HUDEP-2 (cell line): ENCODE results near the gene NGF.

Experiments
- DNase-seq, 76 experiments: peaks; one replicate each; lab custom pipeline; 2025; ENCODE audit not compliant: unreplicated experiment in 76 of 76; lab: John Stamatoyannopoulos, UW

The NGF gene

DNA sequence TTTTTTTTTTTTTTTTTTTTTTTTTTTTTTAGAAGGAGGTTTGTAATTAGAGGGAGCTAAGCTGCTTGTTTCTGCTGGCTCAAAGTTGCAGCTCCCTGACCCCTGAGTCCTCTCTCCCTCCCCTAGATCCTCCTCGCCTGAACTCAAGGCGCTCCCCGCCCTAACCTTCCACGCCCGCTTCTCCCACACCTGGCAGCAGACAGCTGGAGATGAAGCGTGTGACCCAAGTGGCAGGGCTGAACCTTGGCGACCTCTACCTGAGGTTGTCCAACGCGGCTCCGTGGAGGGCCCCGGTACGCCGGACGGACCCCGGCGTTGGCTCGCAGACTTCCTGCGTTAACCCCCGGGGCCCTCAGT is 795 bp downstream of the NGF start:
- DNase-seq, result no peak

DNA sequence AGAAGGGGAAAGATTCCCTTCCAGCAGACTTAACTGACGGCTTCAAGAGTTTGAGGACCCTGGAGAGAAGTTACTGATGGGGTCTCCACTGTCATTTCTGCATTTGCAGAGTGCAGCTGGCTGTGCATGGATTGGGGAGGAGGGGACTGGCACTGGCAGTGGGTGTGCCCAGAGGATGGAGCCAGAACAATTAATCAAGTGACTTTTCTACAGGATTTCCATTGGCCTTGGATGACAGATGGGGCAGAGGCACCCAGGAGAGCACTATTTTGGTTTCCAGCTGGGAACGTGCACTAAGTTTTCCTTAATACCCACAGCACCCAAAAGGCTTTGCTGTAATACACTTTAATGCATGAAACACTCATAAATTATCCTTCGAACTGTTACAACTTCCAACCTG is 1.3 kb downstream of the NGF start:
- DNase-seq, result no peak

DNA sequence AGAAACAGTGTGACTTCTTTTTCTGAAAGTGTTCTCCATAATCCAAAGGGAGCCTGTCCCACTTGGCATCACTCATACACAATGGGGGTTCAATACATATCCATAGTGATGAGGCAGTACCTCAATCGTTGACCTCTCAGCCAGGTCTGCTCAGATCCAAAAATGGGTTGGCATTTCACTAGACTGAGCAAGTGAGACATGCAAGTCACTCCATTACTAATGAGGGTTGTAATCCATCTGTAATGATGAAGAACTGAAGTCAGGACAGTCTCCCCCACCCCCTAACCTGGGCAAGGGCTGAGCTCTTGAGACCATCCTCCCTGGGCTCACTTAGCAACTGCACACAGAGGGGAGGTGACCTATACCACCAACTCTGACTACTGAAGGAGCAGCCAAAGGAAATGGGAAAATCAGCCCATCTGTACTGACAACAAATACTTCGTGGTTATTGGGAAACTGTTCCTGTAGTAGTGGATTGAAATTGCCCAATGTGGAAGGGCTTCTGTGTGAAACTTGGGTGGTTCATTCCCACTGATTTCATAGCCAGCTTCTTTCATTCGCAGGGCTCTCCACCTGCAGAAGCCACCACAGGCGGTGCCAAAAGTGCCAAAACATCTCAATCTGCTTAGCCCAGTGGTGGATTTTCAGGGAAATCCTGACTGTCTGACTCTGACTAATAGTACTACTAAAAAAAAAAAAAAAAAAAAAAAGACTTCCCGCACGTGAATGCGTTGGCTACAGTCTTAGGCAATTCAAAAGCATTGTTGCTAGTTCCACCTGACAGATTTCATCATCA is 5.0 kb downstream of the NGF start:
- no peak for DNase-seq

DNA sequence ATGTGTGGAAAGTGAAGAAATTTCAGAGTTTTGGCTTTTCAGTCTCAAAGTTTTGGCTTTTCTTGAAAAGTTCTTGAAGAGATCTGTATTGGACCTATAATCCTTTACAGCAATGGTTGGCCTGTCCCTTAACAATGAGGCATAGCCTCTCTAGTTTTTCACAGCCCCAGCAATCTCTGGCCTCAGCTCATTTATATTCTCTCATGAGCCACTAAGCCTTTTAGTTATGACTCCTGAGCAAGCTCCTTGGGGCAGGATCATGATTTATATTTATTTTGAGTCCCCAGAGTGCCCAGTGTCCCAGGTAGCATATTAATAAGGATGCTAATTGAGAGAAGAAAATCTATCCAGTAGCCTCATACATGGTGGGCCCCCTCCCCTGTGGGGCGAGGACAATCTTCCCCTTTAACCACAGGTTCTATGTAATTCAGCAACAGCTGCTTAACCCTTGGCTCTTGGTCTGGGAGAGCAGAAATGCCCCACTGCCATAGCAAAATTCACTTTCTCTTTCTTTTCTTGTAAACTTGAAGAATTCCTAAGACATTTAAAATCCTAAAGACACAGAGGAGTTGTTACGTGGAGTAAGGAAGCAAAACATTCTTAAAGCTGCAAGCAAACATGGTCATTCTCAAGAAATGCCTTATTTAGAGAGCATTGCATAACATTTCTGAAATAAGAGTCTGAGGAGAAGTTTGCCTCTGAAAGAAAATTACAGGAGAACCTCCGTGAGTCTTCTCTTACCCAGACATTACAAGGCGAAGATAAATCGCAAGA is 6.3 kb downstream of the NGF start:
- DNase-seq, result no peak

DNA sequence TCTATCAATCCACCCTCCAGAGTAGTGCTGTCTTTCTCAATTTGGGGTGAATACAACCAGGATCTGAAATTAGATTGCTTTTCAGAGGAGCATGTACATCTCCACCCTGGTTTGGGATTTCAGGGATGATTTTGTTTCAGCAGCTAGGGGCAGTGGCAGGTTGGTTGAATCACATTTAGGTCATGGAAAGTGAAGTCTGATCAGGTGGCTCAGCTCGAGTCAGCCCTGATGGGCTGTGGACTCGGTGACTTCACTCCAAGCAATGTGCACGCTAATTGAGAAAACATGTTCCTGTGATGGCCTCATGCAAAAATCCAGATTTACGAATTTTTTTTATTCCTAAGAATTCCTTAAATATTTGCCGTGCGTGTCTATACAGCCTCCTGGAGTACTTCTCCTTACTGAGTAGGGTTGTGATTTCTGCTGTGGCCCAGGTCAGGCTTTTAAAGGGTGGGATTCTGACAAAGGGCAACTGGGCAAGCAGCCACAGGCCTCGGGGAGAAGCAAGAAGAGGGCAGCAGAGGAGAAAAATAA is 7.5 kb downstream of the NGF start:
- DNase-seq, result no peak

DNA sequence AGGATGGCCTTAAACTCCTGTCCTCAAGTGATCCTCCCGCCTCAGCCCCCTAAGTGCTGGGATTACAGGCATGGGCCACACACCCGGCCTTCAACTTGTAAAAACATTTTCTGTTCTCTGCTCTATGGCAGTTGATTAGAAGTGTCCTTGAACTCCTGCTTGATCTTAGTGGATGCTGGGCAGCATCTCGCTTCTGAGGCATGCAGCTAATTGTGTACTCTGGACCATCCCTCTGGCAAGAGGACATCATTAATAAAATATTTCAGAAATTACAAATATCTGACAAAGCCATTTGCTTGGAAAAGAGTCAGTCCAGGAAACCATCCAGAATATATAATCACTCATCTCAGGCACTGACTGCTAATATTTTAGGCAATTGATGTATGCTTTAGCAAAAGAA is 8.1 kb downstream of the NGF start:
- DNase-seq, result no peak

DNA sequence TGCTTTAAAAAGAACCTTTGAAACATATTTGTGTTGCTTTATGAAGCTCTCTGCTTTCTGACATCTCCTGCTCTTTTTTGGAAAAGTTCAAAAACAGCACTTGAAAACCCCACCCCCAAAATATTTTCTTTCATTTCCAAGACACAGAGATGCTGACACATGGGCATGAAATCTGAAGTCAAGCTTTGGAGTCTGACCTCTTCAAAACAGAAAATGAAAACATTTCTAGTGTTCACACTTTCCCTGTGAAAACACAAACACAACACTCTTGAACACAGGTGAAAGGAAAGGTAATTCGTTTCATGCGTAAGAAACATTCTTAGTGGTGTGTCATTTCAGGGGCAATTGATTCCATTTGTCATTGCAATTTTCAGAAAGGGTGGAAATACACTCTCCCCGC is 10.8 kb downstream of the NGF start:
- no peak for DNase-seq

DNA sequence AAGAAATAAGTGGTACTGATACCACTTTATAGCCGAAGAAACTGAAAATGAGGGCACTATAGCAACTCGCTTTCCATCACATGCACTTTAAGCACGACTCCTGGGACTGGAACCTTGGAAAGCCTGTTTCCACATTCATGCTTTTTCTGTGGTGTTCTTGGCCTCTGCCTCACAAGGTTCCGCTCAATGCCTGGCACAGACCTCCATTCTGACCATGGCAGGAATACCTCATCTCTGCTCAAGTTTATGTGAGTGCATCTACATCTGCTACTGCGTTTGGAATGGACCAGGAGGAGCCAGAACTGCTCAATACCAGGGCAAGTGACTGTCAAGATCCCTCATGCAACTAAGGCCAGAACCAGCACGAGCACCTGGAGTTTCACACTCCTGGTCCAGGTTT is 11.6 kb downstream of the NGF start:
- no peak for DNase-seq

DNA sequence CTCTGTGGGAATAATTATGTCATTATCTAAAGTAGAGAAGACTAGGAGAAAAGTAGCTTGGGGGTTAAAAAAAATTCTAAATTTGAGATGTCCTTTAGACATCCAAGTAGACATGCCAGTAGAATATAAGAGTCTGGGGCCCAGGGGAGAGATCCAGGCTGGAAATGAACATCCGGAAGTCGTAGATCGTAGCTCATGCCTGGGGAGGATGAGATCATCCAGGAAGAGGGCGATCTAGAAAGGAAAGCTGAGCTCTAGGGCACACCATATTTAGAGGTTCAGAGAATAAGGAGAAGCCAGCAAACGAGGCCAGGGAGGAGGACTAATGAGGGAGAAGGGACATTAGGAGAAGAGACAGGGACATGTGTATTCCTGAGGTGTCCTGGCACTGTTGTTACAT is 12.2 kb downstream of the NGF start:
- no peak for DNase-seq

DNA sequence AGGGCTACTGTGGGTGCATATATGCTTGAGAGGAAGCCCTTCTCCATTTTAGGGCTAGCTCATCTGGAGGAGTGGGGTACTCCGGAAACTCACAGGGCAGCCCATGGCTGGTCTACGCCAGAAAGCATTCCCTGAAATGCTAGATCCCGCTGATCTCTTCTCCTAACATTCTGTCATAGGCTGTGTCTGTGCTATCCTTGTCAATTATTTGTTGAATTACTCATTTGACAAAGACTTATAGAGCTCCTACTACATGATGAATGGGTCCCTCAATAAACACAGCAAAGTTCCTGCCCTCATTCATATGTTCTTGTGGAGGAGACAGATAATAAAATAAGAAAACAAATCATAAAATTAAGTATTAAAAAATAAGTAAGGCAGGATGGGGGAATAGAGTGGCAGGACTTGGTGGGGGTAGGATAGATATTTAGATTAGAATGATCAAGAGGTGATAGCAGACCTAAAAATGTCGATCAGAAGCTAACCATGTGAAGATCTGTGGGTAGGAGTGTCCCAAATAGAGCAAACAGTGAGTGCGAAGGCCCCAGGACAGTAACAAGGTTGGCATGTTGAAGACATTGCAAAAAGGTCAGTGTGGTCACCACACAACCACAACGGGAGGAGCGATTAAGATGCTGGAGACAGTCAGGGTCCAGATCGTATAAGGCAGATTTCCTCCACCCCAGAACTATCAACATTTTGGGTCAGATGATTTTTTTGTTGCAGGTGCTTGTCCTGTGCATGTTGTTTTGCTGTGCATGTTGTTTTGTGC is 13.2 kb downstream of the NGF start:
- DNase-seq, result no peak

DNA sequence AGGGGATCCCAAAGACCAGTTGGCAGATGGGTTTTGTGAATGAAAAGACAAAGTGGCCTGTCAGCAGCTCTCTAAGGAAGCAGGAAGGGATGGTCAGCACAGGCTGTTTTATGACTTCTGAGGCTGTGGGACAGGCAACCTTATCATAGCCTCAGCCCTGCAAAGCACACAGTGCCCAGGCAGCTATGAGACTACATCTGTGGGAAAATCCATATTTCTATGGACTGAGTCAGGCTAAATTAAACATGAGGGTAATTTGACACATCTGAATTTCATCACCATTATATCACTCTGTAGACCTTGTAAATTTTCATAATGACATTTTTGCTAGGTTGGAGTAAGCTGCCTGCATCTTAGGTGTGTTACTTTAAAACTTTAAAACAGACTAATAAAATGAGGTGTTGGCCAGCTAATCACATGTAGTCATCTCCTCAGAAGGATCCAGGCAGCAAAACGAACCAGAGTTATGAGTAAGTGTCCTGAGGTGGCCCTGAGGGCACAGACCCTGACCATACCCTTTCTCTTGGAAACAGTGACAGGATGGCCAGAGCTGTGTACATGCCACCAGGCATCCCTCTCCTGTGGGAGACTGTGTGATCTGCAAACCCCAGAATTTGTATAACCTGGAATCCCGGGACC is 14.6 kb downstream of the NGF start:
- DNase-seq, result no peak

DNA sequence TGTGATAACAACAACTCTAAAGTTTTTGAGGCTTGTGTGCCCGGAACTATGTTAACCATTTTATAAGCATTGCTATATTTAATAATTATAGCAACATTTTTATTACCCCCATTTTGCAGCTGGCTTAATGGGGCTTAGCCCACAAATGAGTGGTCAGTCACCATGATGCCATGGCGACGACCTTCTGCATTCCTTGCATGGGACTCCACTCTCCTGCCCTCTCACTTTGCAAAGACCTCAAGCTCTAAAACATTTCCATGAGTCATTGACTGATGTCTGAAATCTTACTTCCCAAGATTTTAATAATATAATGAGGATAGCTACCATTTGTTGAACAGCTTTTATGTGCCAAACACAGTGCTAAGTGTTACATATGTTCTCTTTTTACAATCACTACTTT is 15.4 kb downstream of the NGF start:
- DNase-seq, result no peak

DNA sequence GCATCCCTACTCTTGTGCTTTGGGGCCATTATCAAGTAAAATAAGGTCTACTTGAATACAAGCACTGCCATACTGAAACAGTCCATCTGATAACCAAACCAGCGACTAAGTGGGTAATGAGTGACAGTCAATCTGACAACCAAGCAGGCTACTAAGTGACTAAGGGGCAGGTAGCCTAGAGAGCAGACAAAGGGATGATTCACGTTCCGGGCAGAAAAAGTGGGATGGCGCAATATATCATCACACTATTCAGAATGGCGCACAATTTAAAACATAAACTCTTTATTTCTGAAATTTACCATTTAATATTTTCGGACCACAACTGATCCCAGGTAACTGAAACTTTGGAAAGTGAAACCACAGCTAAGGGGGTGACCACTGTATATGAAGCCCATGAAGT is 17.7 kb downstream of the NGF start:
- no peak for DNase-seq

DNA sequence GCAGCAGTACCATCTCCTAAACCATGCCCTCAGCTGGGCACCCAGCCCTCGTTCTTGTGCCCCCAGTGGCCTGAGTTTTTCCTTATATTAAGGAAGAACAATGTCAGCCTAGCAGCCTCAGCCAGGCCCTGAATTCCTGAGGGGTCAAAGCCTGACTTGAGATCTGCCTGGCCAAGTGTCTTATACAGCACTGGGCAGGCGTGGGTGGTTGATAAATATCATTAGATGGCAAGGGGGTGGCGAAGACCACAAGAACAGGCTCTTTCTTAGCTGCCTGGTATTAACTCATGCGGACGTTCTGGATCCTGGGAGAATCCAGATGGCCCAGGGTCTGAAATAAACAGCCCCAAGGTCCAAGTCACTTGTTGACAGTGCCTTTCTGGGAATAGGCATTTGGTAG is 18.3 kb downstream of the NGF start:
- DNase-seq, result no peak

DNA sequence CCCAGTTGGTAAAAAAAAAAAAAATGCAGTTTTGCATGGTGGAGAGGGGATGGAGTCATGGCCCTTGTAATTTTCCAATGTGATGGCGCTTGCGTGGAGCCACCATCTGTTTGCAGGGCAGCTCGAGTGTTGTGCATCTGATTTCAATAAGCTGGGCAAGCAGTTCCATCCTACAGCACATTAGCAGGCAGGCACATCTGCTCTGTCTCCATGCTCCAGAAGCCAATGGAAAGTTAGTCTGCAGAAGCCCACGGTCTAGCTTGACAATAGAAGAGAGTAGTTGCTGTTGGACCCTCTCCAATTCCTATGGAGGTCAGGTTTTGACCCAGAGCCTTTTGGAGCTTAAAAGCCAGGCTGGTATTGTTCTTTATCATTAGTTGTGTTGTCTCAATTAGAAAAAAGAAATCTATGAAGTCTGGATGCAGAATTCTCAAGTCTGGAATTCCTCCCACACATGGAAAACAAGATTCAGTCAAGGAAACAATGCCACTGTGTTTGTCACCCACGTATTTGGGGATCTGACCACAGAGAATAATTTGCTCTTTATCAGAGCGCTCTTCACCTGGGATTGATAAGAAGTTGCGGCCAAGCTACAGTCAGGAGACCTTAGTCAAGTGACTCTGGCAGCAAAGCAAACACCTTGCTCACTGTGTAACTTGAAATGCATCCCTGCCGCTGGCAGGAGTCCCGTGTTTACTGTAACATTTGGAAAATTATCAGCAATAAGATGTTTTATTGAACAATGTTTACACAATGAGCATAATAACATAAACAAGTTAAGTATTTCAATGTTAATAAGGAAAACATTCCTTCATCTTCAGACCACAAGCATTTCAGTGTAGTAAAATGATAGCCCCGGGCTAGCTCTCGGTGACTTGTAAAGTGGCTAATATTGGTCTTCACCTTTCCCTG is 20.7 kb downstream of the NGF start:
- no peak for DNase-seq

DNA sequence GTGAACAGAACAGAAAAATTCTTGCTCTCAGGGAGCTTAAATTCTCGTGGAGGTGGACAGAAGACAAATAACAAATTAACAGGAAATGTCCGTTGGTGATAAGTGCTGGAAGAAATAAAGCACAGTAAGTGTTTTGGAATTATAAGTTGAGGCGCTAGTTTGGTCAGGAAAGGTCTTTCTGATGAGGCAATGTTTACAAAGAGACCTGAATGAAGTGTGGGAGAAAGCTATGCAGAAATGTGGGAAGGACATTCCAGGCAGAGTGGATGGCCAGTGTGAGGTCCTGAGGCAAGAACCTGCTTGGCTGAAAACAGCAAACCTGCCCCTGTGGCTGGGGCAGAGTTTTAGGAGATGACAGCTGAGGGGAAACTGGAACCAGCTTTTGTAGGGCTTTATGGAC is 23.3 kb downstream of the NGF start:
- no peak for DNase-seq

DNA sequence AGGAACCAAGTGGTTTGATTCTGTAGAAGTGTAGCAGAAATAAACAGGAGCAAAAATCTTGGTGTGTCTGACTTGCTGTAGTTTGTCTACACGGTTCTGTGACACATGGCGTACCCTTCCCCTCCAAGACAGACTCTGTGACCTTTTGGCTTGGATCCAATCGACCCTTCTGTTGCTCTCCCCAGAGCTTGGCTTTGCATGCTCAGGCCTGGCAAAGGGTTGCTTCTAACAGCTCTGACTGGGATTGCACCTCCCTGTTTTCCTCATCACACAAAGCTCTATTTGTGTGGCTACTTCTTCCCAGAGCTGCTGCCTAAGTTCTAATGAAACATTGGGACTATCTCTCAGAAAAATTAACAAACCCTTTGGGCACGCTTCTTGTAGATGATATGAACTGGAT is 24.0 kb downstream of the NGF start:
- DNase-seq, result no peak

DNA sequence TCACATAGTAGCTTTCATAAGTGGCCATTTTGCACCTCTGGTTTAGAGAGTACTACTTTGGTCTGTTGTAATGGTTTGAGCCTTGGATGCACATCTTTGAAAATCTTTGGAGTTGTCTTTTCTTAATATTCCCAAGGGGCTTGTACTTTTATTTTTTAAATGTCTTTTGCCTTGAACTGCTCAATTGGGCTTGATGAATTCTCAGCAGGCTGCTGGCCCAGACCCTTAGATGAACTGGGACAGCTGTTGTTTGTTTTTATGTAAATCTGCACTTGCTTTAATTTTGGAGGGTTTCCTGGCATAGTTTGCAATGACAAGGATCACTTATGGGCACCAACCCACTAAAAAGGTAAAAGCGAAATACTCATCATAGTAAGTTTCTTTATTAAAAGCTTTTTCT is 24.9 kb downstream of the NGF start:
- DNase-seq, result no peak

DNA sequence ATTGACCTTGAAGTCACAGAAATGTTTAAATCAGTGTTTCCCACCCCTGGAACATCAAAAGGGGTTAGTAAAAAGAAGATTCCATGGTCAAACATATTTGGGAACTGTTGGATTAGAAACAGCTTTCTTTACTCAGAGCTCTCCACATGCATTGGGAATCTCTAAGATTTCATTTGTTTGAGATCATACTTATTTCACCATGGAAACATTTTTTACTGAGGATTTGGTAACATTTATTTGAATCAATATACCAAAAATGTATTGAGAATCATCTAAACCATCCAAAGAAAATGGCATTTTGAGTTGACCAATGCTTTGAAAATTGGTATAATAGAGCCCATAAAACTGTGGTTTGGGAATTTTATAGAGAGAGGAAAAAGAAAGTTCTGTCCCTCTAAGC is 25.3 kb downstream of the NGF start:
- DNase-seq, result no peak

DNA sequence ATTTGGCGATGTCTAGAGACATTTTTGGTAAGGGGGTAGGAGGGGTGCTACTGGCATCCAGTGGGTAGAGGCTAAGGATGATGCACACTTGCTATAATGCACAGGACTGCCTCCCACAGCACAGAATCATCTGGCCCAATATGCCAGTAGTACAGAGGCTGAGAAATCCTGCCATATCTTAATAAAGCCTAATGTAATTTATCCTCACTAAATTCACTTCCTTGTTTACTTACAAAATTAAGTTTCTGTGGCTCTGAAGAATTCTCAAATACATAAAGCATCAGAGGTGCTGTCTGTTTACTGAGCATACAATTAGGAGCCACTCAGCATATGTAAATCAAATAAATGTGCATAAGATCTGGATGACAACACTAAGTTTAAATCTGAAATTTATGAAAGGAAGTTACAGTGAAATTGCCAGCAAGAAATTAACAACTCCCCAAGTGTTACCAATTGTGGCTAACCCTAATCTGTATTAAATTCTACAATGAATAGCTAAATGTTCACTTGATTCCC is 26.5 kb downstream of the NGF start:
- DNase-seq, result no peak
